Measurements from ENCODE around the gene EHD1.

GRCh38 chr11:64917663-64917995 is 39.2 kb upstream of the EHD1 start:
- TF ChIP-seq POLR2AphosphoS5 (IDR thresholded peaks at IDR 0.05) (no peak), CTCF (IDR thresholded peaks at IDR 0.05) (no peak), EP300 (IDR thresholded peaks at IDR 0.05; ENCODE audit: low read depth) (no peak)
